Upper lobe of left lung (tissue), 4 donors: ENCODE data around the gene NELFCD.

Source experiments
- EP300 ChIP-seq, 4 donors: sonication (generic); formaldehyde crosslinking; IDR thresholded peaks; one replicate each; pipeline ENCODE4 v1.5.1; 2017; ENCODE audit warnings: antibody characterized with exemption in 4 of 4, control low read depth in 2 of 4
- POLR2A ChIP-seq, 4 donors: fragments of 450-650 bp; IDR thresholded peaks; one replicate each; pipeline ENCODE4 v1.5.1; 2016 to 2017; ENCODE audit warnings: antibody characterized with exemption in 4 of 4, mild to moderate bottlenecking in 2 of 4
- TF ChIP-seq, protein P1 (sequence below), 6 experiments: fragments of 450-650 bp in 4 of 6; fragments of 200-600 bp in 2 of 6; sonication (generic) in 2 of 6; IDR thresholded peaks; one replicate each; pipeline ENCODE4 v1.5.1; 2016 to 2019; ENCODE audit warnings: antibody characterized with exemption in 6 of 6

DNA sequence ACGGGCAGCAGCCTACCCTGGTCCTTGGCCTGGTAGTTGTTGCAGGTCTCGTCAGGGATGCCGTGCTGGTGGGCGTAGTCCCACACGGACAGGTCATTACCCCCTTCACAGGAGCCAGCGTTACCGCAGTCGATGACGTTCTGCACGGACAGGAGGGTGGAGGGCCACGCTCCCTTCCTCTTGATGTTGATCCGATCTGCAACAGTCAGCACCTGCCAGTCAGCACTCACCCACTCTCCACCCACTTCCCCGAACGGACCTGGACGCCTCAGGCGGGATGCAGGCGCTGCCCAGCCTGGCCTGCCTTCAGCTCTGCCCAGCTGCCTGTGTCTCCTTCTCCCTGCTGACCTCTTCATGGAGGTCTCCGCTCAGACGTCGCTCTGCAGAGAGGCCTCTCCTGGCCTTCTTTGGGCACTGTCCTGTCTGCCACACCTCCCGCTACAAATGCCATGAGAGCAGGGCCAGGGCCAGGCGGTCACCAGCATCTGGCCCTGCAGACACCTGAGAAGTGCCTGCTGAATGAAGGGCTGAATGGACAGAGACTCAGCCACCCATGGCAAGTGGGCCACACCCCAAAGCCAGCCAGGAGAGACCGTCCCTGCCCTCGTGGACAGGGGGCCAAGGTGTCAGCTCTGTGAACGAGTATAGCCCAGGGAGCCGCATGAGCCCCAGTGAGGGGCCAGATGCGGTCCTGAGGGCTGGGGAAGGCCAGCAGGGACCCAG, 20.6 kb downstream of the NELFCD start:
- TF ChIP-seq POLR2A (IDR thresholded peaks at IDR 0.05) = no peak
- TF ChIP-seq, protein P1, sequence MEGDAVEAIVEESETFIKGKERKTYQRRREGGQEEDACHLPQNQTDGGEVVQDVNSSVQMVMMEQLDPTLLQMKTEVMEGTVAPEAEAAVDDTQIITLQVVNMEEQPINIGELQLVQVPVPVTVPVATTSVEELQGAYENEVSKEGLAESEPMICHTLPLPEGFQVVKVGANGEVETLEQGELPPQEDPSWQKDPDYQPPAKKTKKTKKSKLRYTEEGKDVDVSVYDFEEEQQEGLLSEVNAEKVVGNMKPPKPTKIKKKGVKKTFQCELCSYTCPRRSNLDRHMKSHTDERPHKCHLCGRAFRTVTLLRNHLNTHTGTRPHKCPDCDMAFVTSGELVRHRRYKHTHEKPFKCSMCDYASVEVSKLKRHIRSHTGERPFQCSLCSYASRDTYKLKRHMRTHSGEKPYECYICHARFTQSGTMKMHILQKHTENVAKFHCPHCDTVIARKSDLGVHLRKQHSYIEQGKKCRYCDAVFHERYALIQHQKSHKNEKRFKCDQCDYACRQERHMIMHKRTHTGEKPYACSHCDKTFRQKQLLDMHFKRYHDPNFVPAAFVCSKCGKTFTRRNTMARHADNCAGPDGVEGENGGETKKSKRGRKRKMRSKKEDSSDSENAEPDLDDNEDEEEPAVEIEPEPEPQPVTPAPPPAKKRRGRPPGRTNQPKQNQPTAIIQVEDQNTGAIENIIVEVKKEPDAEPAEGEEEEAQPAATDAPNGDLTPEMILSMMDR (IDR thresholded peaks at IDR 0.05) = no peak
- no peak for TF ChIP-seq EP300 (IDR thresholded peaks at IDR 0.05)
